Ascending aorta (tissue), 2 donors: Measurements from ENCODE around the gene AFF3. TPM values are rescaled to one million over a fixed set of nuclear protein-coding genes. Genes with fewer than 3 reads are reported as not detected.

ENCODE experiments used
- DNase-seq, 2 donors: peaks; one replicate each; pipeline ENCODE4 v3.0.0-alpha.2; 2019; ENCODE audit warnings: low spot score in 2 of 2
- H3K27ac ChIP-seq, 2 donors: fragments of 200-600 bp; sonication (generic); one replicate each; pipeline ENCODE4 v1.5.1; 2016 to 2017; ENCODE audit warnings: mild to moderate bottlenecking in 1 of 2
- H3K27me3 ChIP-seq: fragments of 200-600 bp; sonication (generic); one replicate; pipeline ENCODE4 v1.5.1; 2017
- H3K36me3 ChIP-seq, 2 donors: fragments of 200-600 bp; sonication (generic); one replicate each; pipeline ENCODE4 v1.5.1; 2016
- H3K4me1 ChIP-seq, 2 donors: fragments of 200-600 bp; sonication (generic); one replicate each; pipeline ENCODE4 v1.5.1; 2016 to 2017; ENCODE audit warnings: mild to moderate bottlenecking in 1 of 2
- H3K4me3 ChIP-seq, 2 donors: fragments of 200-600 bp; sonication (generic); one replicate each; pipeline ENCODE4 v1.5.1; 2016 to 2017; ENCODE audit warnings: mild to moderate bottlenecking in 1 of 2
- H3K9me3 ChIP-seq, 2 donors: fragments of 200-600 bp; sonication (generic); one replicate each; pipeline ENCODE4 v1.5.1; 2016
- CTCF ChIP-seq, 3 experiments: fragments of 200-600 bp in 2 of 3; fragments of 450-650 bp in 1 of 3; sonication (generic) in 2 of 3; IDR thresholded peaks; one replicate each; pipeline ENCODE4 v1.5.1; 2016 to 2019; ENCODE audit warnings: antibody characterized with exemption in 3 of 3, mild to moderate bottlenecking in 1 of 3, moderate library complexity in 1 of 3
- intact Hi-C: fragments of 100-400 bp; cut with DNase I; formaldehyde crosslinking; loops from one replicate; pipeline ENCODE4 v1.15.1; 2023
- total RNA-seq: library from RNA; depleted of rRNA; stranded (reverse); fragments of >200 nt; gene quantifications from one replicate; pipeline ENCODE4 v1.1.0, GENCODE V29; 2016

The AFF3 gene
- total RNA-seq, 1 donor from 2014 or later: 7.1 TPM

- DNase-seq: no peak
- H3K27me3 ChIP-seq: no peaks in the 10 kb centered on the region
- no peak overlapping the region for H3K4me3 ChIP-seq
- no peak overlapping the region for H3K27ac ChIP-seq
- TF ChIP-seq CTCF (IDR thresholded peaks at IDR 0.05): no peak
- H3K9me3 ChIP-seq: no peaks in the 10 kb centered on the region
- no peaks in the 10 kb centered on the region for H3K36me3 ChIP-seq
- intact Hi-C loops: no loop called here
- no peaks in the 10 kb centered on the region for H3K4me1 ChIP-seq
These were observed 171.0 kb downstream of the AFF3 start for GRCh38 chr2:99971326-99971900.

- no peaks in the 10 kb centered on the region for H3K4me1 ChIP-seq
- no peak overlapping the region for H3K27ac ChIP-seq
- no peak overlapping the region for H3K4me3 ChIP-seq
- intact Hi-C loops: no loop called here
- H3K9me3 ChIP-seq: no peaks in the 10 kb centered on the region
- H3K36me3 ChIP-seq: no peaks in the 10 kb centered on the region
- DNase-seq: no peak
- H3K27me3 ChIP-seq: no peaks in the 10 kb centered on the region
- no peak for TF ChIP-seq CTCF (IDR thresholded peaks at IDR 0.05)
These were observed 172.0 kb downstream of the AFF3 start for GRCh38 chr2:99970292-99970868.

- no peaks in the 10 kb centered on the region for H3K4me1 ChIP-seq
- no peaks in the 10 kb centered on the region for H3K9me3 ChIP-seq
- intact Hi-C loops: no loop called here
- no peak overlapping the region for H3K27ac ChIP-seq
- TF ChIP-seq CTCF (IDR thresholded peaks at IDR 0.05): no peak
- H3K36me3 ChIP-seq: no peaks in the 10 kb centered on the region
- no peak for DNase-seq
- H3K27me3 ChIP-seq: no peaks in the 10 kb centered on the region
- H3K4me3 ChIP-seq: no peak overlapping the region
These were observed 181.0 kb downstream of the AFF3 start for GRCh38 chr2:99961196-99961913.

GRCh38 chr2:99960790-99961189 lies 181.6 kb downstream of the AFF3 start:
- H3K9me3 ChIP-seq: no peaks in the 10 kb centered on the region
- H3K36me3 ChIP-seq: no peaks in the 10 kb centered on the region
- H3K4me3 ChIP-seq: no peak overlapping the region
- H3K27ac ChIP-seq: no peak overlapping the region
- intact Hi-C loops: no loop called here
- no peaks in the 10 kb centered on the region for H3K27me3 ChIP-seq
- TF ChIP-seq CTCF (IDR thresholded peaks at IDR 0.05): no peak
- no peaks in the 10 kb centered on the region for H3K4me1 ChIP-seq
- DNase-seq: no peak

- intact Hi-C loops: no loop called here
- Histone ChIP-seq H3K4me1 (no peaks in the 10 kb centered on the region), H3K4me3 (no peak overlapping the region), H3K36me3 (no peaks in the 10 kb centered on the region), H3K27me3 (no peaks in the 10 kb centered on the region), H3K9me3 (no peaks in the 10 kb centered on the region), H3K27ac (no peak overlapping the region)
- TF ChIP-seq CTCF (IDR thresholded peaks at IDR 0.05): no peak
- no peak for DNase-seq
These were observed 182.1 kb downstream of the AFF3 start for GRCh38 chr2:99960291-99960690.
